Endothelial cell of umbilical vein (primary cell): ENCODE results near the gene PAX8. TPM values are rescaled to one million over a fixed set of nuclear protein-coding genes. Genes with fewer than 3 reads are reported as not detected.

Experiments used
- BruUV-seq: library from RNA; stranded (reverse); fragments of 400-500 nt; replicated peaks from 2 replicates; lab custom pipeline; 2021; lab: Mats Ljungman, UMichigan
- CTCF ChIA-PET: fragments of 300-600, 350-600 bp; sonication (Branson Sonifier 250); formaldehyde crosslinking; loops from one replicate; lab custom pipeline; 2021; ENCODE audit warnings: antibody characterized with exemption, inconsistent platforms; lab: Charles Lee
- POLR2A ChIA-PET: fragments of 300-600, 350-600 bp; sonication (Branson Sonifier 250); formaldehyde crosslinking; loops from one replicate; lab custom pipeline; 2021; ENCODE audit warnings: antibody characterized with exemption, inconsistent platforms; lab: Charles Lee
- DNase-seq: peaks from one replicate; pipeline ENCODE4 v3.0.0-alpha.2; 2011; ENCODE audit warnings: low read depth, low spot score
- FAIRE-seq: peaks from 2 replicates; lab custom pipeline; 2011; peaks lifted over from hg19 to GRCh38; lab: Jason Lieb, UNC
- H2AFZ ChIP-seq: 2 replicates; pipeline ENCODE4 v1.6.0; 2012; ENCODE audit warnings: low read depth, low read length, control low read depth, inconsistent platforms
- H3K27ac ChIP-seq: 2 replicates; pipeline ENCODE4 v1.5.1; 2011; ENCODE audit warnings: low read depth, mild to moderate bottlenecking, control low read depth, low read length, moderate library complexity; ENCODE audit not compliant: insufficient read depth
- H3K27me3 ChIP-seq, 2 experiments: 2 replicates each; pipeline versions ENCODE4 v1.6.0 to v1.6.1; 2011; ENCODE audit warnings: low read length in 2 of 2, mixed read lengths in 1 of 2; ENCODE audit not compliant: control insufficient read depth in 2 of 2, insufficient read depth in 2 of 2
- H3K36me3 ChIP-seq, 2 experiments: 2 replicates in 1 of 2; 3 replicates in 1 of 2; pipeline ENCODE4 v1.5.1; 2011; ENCODE audit warnings: low read length in 2 of 2, mild to moderate bottlenecking in 1 of 2, moderate library complexity in 1 of 2; ENCODE audit not compliant: control insufficient read depth in 2 of 2, insufficient read depth in 2 of 2; ENCODE audit errors: extremely low read depth in 1 of 2
- H3K4me1 ChIP-seq: 3 replicates; pipeline ENCODE4 v1.5.1; 2011; ENCODE audit warnings: mild to moderate bottlenecking, low read length; ENCODE audit not compliant: control insufficient read depth, insufficient read depth; ENCODE audit errors: extremely low read depth
- H3K4me2 ChIP-seq: 2 replicates; pipeline ENCODE4 v1.6.1; 2011; ENCODE audit warnings: low read length, control low read depth, mixed read lengths; ENCODE audit not compliant: insufficient read depth
- H3K4me3 ChIP-seq, 3 experiments: fragments of 200-600 bp in 1 of 3; sonication (generic), shearing (Covaris generic) in 1 of 3; replicated peaks in 1 of 3; 2 replicates each; pipeline ENCODE4 v1.5.1; 2011 to 2016; ENCODE audit warnings: control low read depth in 3 of 3, low read length in 3 of 3, mild to moderate bottlenecking in 2 of 3, inconsistent platforms in 1 of 3, low read depth in 1 of 3, moderate library complexity in 1 of 3; ENCODE audit not compliant: insufficient read depth in 1 of 3
- H3K79me2 ChIP-seq: 2 replicates; pipeline ENCODE4 v1.6.0; 2012; ENCODE audit warnings: low read length, inconsistent platforms; ENCODE audit not compliant: control insufficient read depth, insufficient read depth
- H3K9ac ChIP-seq: replicated peaks from 2 replicates; pipeline ENCODE3; 2011; ENCODE audit warnings: low read length, control low read depth; ENCODE audit not compliant: insufficient read depth; ENCODE audit errors: extremely low read depth
- H3K9me1 ChIP-seq: replicated peaks from 3 replicates; pipeline ENCODE4 v1.6.0; 2011; ENCODE audit warnings: mild to moderate bottlenecking, low read length; ENCODE audit not compliant: control insufficient read depth, insufficient read depth; ENCODE audit errors: extremely low read depth
- H3K9me3 ChIP-seq: replicated peaks from 2 replicates; pipeline ENCODE4 v1.5.1; 2012; ENCODE audit warnings: low read length, inconsistent platforms; ENCODE audit not compliant: control insufficient read depth, insufficient read depth
- H4K20me1 ChIP-seq: replicated peaks from 2 replicates; pipeline ENCODE3; 2011; ENCODE audit warnings: mild to moderate bottlenecking, low read length; ENCODE audit not compliant: control insufficient read depth, insufficient read depth; ENCODE audit errors: extremely low read depth
- EZH2 ChIP-seq: IDR thresholded peaks from 2 replicates; pipeline ENCODE4 v1.6.1; 2012; ENCODE audit warnings: borderline replicate concordance, low read depth, mild to moderate bottlenecking, moderate library complexity, low read length, inconsistent platforms; ENCODE audit not compliant: severe bottlenecking
- FOS ChIP-seq: IDR thresholded peaks from 2 replicates; pipeline ENCODE4 v1.6.1; 2011; ENCODE audit warnings: mild to moderate bottlenecking, low read length, moderate library complexity, borderline replicate concordance; ENCODE audit not compliant: insufficient read depth
- GATA2 ChIP-seq: IDR thresholded peaks from 2 replicates; pipeline ENCODE4 v1.7.0; 2011; ENCODE audit warnings: low read depth, mild to moderate bottlenecking, moderate library complexity, mixed read lengths, low read length; ENCODE audit not compliant: insufficient read length, insufficient read depth
- JUN ChIP-seq: IDR thresholded peaks from 2 replicates; pipeline ENCODE4 v1.6.1; 2011; ENCODE audit warnings: borderline replicate concordance, low read depth; ENCODE audit not compliant: insufficient read length, insufficient read depth
- POLR2A ChIP-seq: IDR thresholded peaks from 2 replicates; pipeline ENCODE4 v1.6.1; 2012; ENCODE audit warnings: low read depth, mild to moderate bottlenecking, control low read depth, low read length
- dilution Hi-C: fragments of 300-500 bp; cut with MboI; formaldehyde crosslinking; loops from one replicate; pipeline ENCODE4 v1.15.0; 2019; ENCODE audit warnings: low sequenced_read_pairs; ENCODE audit not compliant: extremely low pct_ligation_motif_present
- intact Hi-C: fragments of 100-400 bp; cut with micrococcal nuclease; formaldehyde crosslinking; loops from one replicate; pipeline ENCODE4 v1.10.0; 2022
- polyA plus RNA-seq, 4 experiments: library from polyadenylated mRNA; depleted of rRNA in 3 of 4; stranded (reverse) in 3 of 4; unstranded in 1 of 4; fragments of >200 nt; gene quantifications; 2 replicates each; pipeline versions ENCODE4 v1.2.1 to v1.2.3, GENCODE V29; 2011 to 2012; ENCODE audit warnings: missing spikeins in 1 of 4
- total RNA-seq: library from RNA; stranded (reverse); gene quantifications from 2 replicates; pipeline ENCODE4 v1.2.3, GENCODE V29; 2021
- TF ChIP-seq, protein P1 (sequence below): IDR thresholded peaks from 2 replicates; pipeline ENCODE4 v1.6.1; 2011; ENCODE audit not compliant: insufficient read depth, insufficient read length
- TF ChIP-seq, protein P2 (sequence below), 2 donors: IDR thresholded peaks; 1 replicate in 1 of 2; 2 replicates in 1 of 2; pipeline ENCODE4 v1.5.1; 2011; ENCODE audit warnings: low read length in 2 of 2, mild to moderate bottlenecking in 2 of 2, moderate library complexity in 2 of 2, control low read depth in 1 of 2, inconsistent platforms in 1 of 2, low read depth in 1 of 2; ENCODE audit not compliant: insufficient read depth in 1 of 2; ENCODE audit errors: extremely low read depth in 1 of 2

PAX8 gene
- total and polyA plus RNA-seq, 2 donors (not counting 3 experiments of a cell fraction or from before 2014, with no cell fraction given) = 0.22 to 0.62 TPM

DNA sequence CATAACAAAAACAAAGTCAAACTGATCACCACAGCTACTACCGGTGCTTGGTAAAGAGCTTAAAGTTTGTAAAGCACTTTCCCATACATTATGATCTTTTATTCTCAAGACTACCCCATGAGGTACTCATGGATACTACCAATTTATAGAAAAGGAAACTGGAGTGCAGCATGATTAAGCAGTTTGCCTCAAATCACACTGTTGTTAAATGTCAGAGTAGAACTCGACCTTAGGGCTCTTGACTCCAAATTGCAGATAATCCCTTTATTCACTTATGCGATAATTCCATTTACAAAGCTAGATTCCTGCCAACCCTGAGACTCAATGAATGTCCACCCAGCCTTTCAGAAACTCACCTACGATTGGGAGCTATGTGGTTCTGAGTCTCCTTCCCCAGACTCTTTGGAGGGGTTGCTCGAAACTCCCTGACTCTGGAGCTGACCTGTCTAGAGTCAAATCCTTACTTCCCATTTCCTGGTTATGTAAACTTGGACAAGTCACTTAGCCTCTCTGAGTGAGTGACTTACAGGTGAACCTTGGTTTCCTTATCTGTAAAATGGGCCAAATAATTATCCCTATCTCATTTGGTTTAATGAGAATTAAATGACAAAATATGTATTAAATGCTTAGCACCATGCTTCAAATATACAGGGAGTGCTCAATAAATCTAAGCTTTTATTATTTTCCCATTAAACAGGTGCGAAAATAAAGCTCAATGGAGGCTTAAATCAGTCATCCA lies 57.6 kb downstream of the PAX8 start:
- FAIRE-seq (no peak), DNase-seq (no peak)
- Histone ChIP-seq H2AFZ (no peak overlapping the region), H3K36me3 (no peaks in the 10 kb centered on the region), H4K20me1 (no peaks in the 10 kb centered on the region), H3K9me1 (no peaks in the 10 kb centered on the region), H3K4me1 (peaks cover 16% of the 10 kb centered on the region), H3K9me3 (no peaks in the 10 kb centered on the region), H3K9ac (no peak overlapping the region), H3K27me3 (peaks cover 0 to 5% of the 10 kb centered on the region in 2 experiments), H3K79me2 (no peaks in the 10 kb centered on the region), H3K27ac (no peak overlapping the region), H3K4me3 (no peak overlapping the region), H3K4me2 (no peak overlapping the region)
- dilution Hi-C loops (no loop called here), intact Hi-C loops (no loop called here)
- TF ChIP-seq POLR2A (no peak), GATA2 (no peak), FOS (no peak)
- TF ChIP-seq, protein P1, sequence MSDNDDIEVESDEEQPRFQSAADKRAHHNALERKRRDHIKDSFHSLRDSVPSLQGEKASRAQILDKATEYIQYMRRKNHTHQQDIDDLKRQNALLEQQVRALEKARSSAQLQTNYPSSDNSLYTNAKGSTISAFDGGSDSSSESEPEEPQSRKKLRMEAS = no peak
- CTCF ChIA-PET = interaction anchor here (0.7 to 2.7 kb wide), 8 partner anchors 9 to 83 kb away, joined by 3 to 12 read pairs (median 4); no protein-coding TSS in a partner anchor
- no TSS peak for BruUV-seq
- POLR2A ChIA-PET = no interaction called here

DNA sequence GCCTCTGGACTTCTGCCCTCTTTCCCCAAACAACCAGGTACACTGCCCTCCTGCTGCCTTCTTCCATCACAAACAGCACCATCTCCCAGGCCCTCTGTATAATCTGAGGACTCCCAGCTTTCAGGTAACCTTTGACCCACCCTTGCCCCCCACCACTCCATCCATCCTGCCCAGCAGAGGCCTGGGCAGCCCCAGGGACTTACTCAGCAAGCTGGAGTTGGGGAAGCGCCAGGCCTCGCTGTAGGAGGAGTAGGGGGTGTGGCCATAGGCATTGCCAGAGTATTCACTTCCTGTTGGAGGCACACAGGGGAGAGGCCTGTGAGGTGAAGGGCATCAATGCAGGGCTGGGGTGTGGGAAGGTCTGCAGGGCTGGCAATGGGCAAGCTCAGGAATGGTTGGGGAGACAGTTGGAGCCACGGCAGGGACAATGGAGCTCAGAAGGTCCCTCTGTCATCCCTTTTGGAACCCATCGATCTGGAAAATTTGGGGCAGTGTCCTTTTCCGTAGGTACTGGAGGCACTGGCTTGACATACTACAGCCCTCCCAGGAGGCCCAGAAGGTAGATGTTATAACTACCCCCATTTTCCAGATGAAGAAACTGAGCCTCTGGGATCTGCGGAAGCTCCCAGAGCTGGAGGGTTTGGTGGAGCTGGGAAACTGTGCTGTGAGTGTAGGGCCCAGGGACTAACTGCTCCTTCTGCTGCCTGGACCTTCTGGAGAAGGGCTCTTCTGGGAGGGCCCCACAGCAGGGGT lies 58.7 kb downstream of the PAX8 start:
- Histone ChIP-seq H3K9me3 (no peaks in the 10 kb centered on the region), H3K9ac (no peak overlapping the region), H2AFZ (no peak overlapping the region), H3K36me3 (no peaks in the 10 kb centered on the region), H3K4me2 (no peak overlapping the region), H4K20me1 (no peaks in the 10 kb centered on the region), H3K9me1 (no peaks in the 10 kb centered on the region), H3K27ac (no peak overlapping the region), H3K27me3 (peaks cover 0 to 5% of the 10 kb centered on the region in 2 experiments), H3K4me3 (no peak overlapping the region), H3K4me1 (peaks cover 16% of the 10 kb centered on the region), H3K79me2 (no peaks in the 10 kb centered on the region)
- dilution Hi-C loops (no loop called here), intact Hi-C loops (no loop called here)
- TF ChIP-seq EZH2 = no peak
- TF ChIP-seq POLR2A = no peak
- TF ChIP-seq GATA2 = no peak
- TF ChIP-seq, protein P1 = no peak
- TF ChIP-seq FOS = no peak
- TF ChIP-seq, protein P2, sequence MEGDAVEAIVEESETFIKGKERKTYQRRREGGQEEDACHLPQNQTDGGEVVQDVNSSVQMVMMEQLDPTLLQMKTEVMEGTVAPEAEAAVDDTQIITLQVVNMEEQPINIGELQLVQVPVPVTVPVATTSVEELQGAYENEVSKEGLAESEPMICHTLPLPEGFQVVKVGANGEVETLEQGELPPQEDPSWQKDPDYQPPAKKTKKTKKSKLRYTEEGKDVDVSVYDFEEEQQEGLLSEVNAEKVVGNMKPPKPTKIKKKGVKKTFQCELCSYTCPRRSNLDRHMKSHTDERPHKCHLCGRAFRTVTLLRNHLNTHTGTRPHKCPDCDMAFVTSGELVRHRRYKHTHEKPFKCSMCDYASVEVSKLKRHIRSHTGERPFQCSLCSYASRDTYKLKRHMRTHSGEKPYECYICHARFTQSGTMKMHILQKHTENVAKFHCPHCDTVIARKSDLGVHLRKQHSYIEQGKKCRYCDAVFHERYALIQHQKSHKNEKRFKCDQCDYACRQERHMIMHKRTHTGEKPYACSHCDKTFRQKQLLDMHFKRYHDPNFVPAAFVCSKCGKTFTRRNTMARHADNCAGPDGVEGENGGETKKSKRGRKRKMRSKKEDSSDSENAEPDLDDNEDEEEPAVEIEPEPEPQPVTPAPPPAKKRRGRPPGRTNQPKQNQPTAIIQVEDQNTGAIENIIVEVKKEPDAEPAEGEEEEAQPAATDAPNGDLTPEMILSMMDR (IDR thresholded peaks at IDR 0.05; ENCODE audit: extremely low read depth in 1 of 2, insufficient read depth in 1 of 2, low read depth in 1 of 2, low read length in 2 of 2) = no peak
- TF ChIP-seq JUN = no peak
- DNase-seq = no peak
- POLR2A ChIA-PET = no interaction called here
- CTCF ChIA-PET = interaction anchor here (1.1 to 2.7 kb wide), 7 partner anchors 10 to 82 kb away, joined by 3 to 12 read pairs (median 5); no protein-coding TSS in a partner anchor
- no peak for FAIRE-seq
- BruUV-seq = no TSS peak
